Stimulated activated naive CD8-positive, alpha-beta T cell treated with anti-CD3 and anti-CD28 coated beads, Interleukin-15, Interleukin-2, amounts not matched to agents 100 ng/mL and 50 ng/mL, for 24 hours (primary cell): ENCODE measurements around the gene LYRM9.
"Not testable (repeated sequence)": the region's sequence is repeated elsewhere in the genome, so short reads cannot be mapped to it uniquely, and the experiment has no call there.

ENCODE experiments used
- H3K27ac Mint-ChIP-seq: one replicate; pipeline ENCODE4 v1.8.0; 2021; ENCODE audit warnings: mild to moderate bottlenecking, mixed read lengths
- H3K27me3 Mint-ChIP-seq: one replicate; pipeline ENCODE4 v1.8.0; 2021; ENCODE audit warnings: mixed read lengths
- H3K36me3 Mint-ChIP-seq: one replicate; pipeline ENCODE4 v1.8.0; 2021; ENCODE audit warnings: low read depth, mixed read lengths
- H3K4me1 Mint-ChIP-seq: one replicate; pipeline ENCODE4 v1.8.0; 2021; ENCODE audit warnings: low read depth, mixed read lengths
- H3K4me3 Mint-ChIP-seq: one replicate; pipeline ENCODE4 v1.8.0; 2021; ENCODE audit warnings: mild to moderate bottlenecking, mixed read lengths
- H3K9me3 Mint-ChIP-seq: one replicate; pipeline ENCODE4 v1.8.0; 2021; ENCODE audit warnings: mixed read lengths

LYRM9 gene

DNA sequence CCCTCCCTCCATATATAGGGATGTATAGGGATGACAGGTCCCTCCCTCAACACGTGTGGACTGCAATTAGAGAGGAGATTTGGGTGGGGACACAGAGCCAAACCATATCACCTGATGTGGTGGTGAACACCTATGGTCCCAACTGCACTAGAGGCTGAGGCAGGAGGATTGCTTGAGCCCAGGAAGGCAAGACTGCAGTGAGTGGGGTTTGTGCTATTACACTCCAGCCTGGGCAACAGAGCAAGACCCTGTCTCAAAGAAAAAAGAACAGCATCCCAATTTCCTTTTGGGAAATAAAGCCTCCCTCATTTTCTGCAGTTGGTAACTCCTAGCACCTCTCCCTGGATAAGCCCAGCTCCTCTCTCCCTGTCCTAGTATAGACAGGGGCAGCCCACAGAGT is 23.8 kb upstream of the LYRM9 start:
- Mint-ChIP-seq H3K9me3 (no peaks in the 10 kb centered on the region), H3K4me1 (no peaks in the 10 kb centered on the region), H3K27me3 (no peaks in the 10 kb centered on the region), H3K36me3 (no peaks in the 10 kb centered on the region), H3K27ac (no peak overlapping the region), H3K4me3 (no peak overlapping the region)

DNA sequence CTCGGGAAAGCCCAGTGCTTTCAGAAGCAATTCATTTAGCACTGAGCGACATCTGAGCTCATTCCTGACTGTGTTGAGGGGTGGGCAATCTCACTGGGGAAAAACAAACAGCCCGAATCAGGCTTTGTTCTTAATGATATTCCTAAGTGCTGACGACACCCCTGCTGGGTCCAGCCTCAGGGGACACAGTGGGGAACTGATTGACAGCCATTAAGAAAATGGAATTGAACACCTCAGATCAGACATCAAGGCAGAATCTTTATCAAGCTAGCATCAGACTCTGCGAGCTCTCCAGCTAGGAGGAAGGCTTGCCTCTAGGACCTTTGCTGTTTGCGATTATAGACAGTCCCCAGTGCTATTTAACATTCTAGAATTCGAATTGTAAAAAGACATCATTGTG is 22.5 kb upstream of the LYRM9 start:
- Mint-ChIP-seq H3K9me3 (no peaks in the 10 kb centered on the region), H3K27me3 (no peaks in the 10 kb centered on the region), H3K4me3 (no peak overlapping the region), H3K36me3 (no peaks in the 10 kb centered on the region), H3K27ac (no peak overlapping the region), H3K4me1 (no peaks in the 10 kb centered on the region)

DNA sequence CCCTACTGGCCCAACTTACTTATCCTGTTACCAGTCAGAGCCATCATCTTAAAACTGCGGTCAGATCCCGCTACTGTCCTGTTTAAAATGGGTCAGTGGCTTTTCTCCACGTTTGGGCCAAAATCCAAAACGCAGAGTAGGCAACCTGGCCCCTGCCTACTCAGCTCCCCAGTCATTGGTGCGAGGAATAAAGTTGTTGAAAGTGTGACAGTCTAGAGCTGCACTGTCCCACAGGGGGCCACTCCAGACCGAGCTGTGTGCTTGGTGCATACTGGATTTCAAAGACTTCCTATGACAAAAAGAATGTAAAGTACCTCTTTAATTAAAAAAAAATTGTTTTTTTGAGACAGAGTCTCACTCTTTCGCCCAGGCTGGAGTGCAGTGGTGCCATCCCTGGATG is 21.2 kb upstream of the LYRM9 start:
- H3K4me1 Mint-ChIP-seq: no peaks in the 10 kb centered on the region
- no peak overlapping the region for H3K27ac Mint-ChIP-seq
- H3K9me3 Mint-ChIP-seq: no peaks in the 10 kb centered on the region
- H3K27me3 Mint-ChIP-seq: no peaks in the 10 kb centered on the region
- no peaks in the 10 kb centered on the region for H3K36me3 Mint-ChIP-seq
- H3K4me3 Mint-ChIP-seq: no peak overlapping the region

DNA sequence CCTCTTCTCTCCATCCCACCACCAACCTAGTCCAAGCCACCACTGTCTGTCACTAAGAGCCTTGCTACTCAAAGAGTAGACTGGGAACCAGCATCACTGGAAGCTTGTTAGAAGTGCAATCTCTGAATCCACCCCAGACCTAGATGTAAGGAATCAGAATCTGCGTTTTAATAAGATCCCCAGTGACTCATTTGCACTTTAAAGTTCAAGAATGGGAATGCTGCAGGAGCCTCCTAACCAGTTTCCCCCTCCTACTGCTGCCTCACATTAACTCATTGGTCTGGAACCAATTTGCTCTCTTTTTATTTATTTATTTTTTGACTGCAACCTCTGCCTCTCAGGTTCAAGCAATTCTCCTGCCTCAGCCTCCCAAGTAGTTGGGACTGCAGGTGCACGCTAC is 19.8 kb upstream of the LYRM9 start:
- Mint-ChIP-seq H3K27me3 (no peaks in the 10 kb centered on the region), H3K9me3 (no peaks in the 10 kb centered on the region), H3K4me3 (no peak overlapping the region), H3K36me3 (no peaks in the 10 kb centered on the region), H3K4me1 (no peaks in the 10 kb centered on the region), H3K27ac (no peak overlapping the region)

DNA sequence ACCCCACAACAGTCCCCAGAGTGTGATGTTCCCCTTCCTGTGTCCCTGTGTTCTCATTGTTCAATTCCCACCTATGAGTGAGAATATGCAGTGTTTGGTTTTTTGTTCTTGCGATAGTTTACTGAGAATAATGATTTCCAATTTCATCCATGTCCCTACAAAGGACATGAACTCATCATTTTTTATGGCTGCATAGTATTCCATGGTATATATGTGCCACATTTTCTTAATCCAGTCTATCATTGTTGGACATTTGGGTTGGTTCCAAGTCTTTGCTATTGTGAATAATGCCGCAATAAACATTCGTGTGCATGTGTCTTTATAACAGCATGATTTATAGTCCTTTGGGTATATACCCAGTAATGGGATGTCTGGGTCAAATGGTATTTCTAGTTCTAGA is 19.1 kb upstream of the LYRM9 start:
- H3K4me3 Mint-ChIP-seq, H3K4me1 Mint-ChIP-seq, H3K36me3 Mint-ChIP-seq, H3K27me3 Mint-ChIP-seq, H3K9me3 Mint-ChIP-seq, H3K27ac Mint-ChIP-seq: not testable (repeated sequence)

DNA sequence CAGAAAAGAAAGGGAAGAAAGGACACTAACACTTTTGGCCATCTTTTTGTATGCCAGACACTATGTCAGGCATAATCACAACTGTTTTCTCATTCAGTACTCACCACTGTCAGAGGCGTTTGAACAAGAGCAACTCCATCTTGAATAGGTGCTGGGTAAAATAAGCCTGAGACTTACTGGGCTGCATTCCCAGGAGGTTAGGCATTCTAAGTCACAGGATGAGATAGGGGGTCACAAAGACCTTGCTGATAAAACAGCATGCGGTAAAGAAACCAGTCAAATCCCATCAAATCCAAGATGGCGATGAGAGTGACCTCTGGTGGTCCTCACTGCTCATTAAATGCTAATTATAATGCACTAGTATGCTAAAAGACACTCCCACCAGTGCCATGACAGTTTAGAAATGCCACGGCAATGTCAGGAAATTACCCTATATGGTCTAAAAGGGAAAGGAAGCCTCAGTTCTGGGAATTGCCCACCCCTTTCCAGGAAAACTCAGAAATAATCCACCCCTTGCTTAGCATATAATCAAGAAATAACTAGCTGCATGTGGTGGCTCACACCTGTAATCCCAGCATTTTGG is 14.9 kb upstream of the LYRM9 start:
- Mint-ChIP-seq H3K4me1 (no peaks in the 10 kb centered on the region), H3K9me3 (no peaks in the 10 kb centered on the region), H3K27me3 (peaks cover 10% of the 10 kb centered on the region), H3K36me3 (no peaks in the 10 kb centered on the region), H3K4me3 (no peak overlapping the region), H3K27ac (no peak overlapping the region)

DNA sequence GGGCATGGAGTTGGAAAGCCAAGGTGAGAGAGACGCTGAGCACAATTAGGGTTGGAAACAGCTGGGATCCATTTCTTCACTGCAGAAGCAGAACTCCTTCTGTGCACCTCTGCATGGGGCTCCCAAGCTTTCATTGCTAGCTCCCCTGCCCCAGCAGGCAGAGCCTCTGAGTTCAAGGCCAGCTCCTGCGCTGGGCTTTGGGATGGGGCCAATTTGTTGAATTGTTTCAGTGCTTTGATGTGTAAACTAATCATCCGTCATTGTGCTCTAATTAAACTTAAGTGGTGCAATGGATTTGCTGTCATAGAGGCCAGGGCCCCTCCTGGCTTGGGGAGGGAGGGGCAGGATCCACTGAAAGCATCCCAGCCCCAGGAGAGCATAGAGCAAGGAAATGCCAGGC is 13.5 kb upstream of the LYRM9 start:
- H3K4me3 Mint-ChIP-seq: no peak overlapping the region
- H3K27ac Mint-ChIP-seq: no peak overlapping the region
- H3K9me3 Mint-ChIP-seq: no peaks in the 10 kb centered on the region
- no peaks in the 10 kb centered on the region for H3K36me3 Mint-ChIP-seq
- no peaks in the 10 kb centered on the region for H3K4me1 Mint-ChIP-seq
- H3K27me3 Mint-ChIP-seq: peaks cover 14% of the 10 kb centered on the region

DNA sequence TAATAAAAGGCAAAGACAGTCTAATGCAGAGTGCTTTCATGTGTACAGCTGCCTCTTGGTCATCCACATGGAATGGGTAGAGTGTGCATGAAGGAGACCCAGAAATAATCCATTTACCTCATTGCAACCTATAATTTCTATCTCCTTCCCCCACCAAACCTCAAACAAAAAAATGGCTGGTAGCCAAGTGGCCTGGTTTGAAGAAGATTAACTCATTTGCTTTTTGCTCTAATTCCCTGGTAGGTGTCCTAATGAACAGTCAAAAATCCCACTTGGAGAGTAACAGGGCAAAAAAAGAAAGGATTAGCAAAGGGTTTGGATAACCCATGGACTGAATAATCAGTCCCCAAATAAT is 13.0 kb upstream of the LYRM9 start:
- Mint-ChIP-seq H3K27me3 (peaks cover 14% of the 10 kb centered on the region), H3K27ac (no peak overlapping the region), H3K36me3 (no peaks in the 10 kb centered on the region), H3K4me1 (no peaks in the 10 kb centered on the region), H3K9me3 (no peaks in the 10 kb centered on the region), H3K4me3 (no peak overlapping the region)

DNA sequence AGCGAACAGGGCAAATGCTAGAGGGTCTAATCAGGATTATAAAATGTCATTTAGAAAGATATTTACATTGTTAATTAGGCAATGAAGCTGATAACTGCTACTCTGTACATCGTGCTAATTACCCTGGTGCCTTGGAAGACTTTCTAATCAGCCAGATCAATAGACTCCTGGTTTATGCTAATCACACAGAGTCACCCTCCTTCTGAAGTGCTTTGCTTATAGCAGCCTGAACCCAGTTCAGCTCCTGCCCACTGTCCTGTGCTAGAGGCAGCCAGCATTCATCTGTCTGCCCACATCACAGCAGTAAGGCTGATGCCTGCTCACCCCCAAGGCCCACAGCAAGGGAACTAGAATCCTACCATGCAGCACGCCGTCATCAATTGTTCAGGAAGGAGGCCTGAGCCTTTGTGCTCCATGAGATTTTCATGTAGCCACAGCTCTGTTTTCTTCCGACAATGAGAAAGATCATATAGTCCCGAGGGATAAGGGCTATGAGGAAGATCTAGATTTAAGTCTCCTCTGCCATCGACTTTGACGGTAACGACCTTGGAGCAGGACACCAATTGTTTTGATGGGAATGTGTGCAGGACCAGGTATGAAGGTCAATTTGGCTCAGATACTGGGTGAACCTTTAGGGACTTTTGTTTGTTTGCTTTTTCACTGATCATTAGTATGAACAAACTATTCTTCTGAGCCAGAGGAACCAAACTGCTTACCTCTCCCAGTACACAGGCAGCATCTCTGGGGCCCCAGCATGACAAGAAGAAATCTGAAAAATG is 12.5 kb upstream of the LYRM9 start:
- Mint-ChIP-seq H3K27me3 (peaks cover 14% of the 10 kb centered on the region), H3K9me3 (no peaks in the 10 kb centered on the region), H3K4me1 (no peaks in the 10 kb centered on the region), H3K36me3 (no peaks in the 10 kb centered on the region), H3K4me3 (no peak overlapping the region), H3K27ac (no peak overlapping the region)

DNA sequence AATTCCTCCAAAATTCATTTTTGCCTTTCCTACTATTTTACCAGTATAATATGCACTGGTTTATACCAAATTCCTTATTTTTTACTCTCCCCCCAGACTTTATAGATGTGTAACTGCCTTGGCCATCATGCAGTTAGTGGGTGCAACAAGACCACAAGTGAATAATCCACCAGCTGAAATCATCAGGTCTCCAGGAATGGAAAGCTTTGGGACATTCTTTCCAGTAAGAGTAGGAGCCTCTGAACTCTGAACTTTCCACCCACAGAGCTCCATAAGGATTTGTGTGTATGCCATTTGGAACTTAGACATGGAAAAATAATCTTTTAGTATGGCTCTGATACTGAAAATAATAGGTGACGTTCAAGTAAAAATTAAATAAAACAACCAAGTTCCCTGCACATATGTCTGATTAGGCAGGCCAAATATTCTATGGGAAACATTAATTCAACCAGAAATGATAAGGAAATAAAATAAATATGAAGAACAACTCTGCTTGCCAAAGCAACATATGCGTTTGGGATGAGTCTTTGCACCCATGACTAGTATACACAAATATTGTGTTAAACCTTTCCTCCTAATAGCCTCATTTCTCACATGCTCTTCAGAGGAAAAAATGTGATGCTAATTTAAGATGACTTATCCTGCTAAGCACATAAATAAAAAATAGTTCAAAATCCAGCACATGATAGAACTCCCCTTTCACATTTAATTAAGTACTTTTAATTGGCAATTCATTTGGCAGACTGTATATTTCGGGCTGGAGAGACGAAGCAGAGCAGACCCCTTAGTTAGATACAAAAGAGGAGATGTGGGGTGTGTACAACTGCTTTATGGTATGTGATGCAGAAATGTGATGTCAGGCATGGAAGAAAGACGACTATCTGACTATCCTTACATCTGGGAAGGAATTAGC is 11.6 kb upstream of the LYRM9 start:
- no peak overlapping the region for H3K4me3 Mint-ChIP-seq
- peaks cover 14% of the 10 kb centered on the region for H3K27me3 Mint-ChIP-seq
- no peak overlapping the region for H3K27ac Mint-ChIP-seq
- no peaks in the 10 kb centered on the region for H3K36me3 Mint-ChIP-seq
- H3K4me1 Mint-ChIP-seq: no peaks in the 10 kb centered on the region
- no peaks in the 10 kb centered on the region for H3K9me3 Mint-ChIP-seq

DNA sequence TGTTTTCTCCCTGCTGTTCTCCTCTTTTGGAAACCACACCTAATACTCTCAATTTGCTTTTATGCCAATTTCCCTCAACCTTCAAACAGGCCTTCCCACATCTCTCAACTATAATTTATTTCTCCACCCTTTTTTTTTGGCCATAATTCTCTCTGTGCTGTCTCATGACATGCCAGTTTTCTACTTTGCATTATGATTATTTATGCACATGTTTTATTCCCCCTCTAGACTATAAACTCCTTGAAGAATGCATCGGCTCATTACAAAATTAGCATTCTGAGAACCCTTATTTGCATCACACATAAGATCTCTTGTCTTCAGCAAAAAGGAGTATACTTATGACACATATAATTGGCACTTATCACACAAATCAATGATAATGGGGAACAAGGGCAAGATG is 10.9 kb upstream of the LYRM9 start:
- peaks cover 14% of the 10 kb centered on the region for H3K27me3 Mint-ChIP-seq
- no peaks in the 10 kb centered on the region for H3K36me3 Mint-ChIP-seq
- no peak overlapping the region for H3K4me3 Mint-ChIP-seq
- H3K9me3 Mint-ChIP-seq: no peaks in the 10 kb centered on the region
- H3K4me1 Mint-ChIP-seq: no peaks in the 10 kb centered on the region
- no peak overlapping the region for H3K27ac Mint-ChIP-seq

DNA sequence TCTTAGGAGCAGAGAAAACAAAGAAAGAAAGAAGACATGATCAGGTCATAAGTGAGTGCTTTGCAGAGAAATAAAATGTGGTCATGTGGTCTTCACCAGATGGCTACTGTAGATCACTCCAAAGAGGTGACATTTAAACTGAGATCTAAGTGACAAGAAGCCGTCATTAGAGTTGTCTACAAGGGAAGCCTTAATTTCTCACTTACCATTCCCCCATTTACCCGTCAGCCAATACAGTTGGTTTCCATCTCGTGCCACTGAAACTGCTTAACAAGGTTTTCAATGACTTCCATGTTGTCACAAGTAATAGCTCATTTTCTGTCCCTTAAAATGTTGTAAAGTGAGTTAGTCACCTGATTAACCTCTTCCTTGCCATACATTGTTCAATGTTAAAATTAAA is 6.4 kb upstream of the LYRM9 start:
- Mint-ChIP-seq H3K9me3 (no peaks in the 10 kb centered on the region), H3K27ac (no peak overlapping the region), H3K27me3 (peaks cover 34% of the 10 kb centered on the region), H3K4me1 (peaks cover 2% of the 10 kb centered on the region), H3K4me3 (no peak overlapping the region), H3K36me3 (no peaks in the 10 kb centered on the region)

DNA sequence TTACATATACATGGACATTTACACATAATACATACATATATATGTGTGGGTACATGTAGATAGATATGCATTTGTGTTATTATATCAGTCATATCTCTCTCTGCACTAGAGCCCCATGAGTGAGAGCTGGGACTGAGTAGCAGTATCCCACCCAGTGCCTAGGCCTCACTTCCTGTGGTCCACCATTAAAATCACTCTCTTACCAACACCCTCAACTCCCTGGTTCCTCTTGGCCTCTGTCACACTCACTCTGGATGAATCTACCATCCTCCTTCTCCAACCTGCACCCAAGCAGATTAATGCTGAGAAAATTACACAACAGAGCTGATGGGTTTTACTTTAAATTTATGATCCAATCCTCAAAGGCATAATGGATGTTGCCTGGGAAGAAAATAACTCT is 4.9 kb upstream of the LYRM9 start:
- H3K36me3 Mint-ChIP-seq: no peaks in the 10 kb centered on the region
- peaks cover 14% of the 10 kb centered on the region for H3K4me1 Mint-ChIP-seq
- no peaks in the 10 kb centered on the region for H3K9me3 Mint-ChIP-seq
- H3K27ac Mint-ChIP-seq: no peak overlapping the region
- H3K4me3 Mint-ChIP-seq: no peak overlapping the region
- peaks cover 27% of the 10 kb centered on the region for H3K27me3 Mint-ChIP-seq

DNA sequence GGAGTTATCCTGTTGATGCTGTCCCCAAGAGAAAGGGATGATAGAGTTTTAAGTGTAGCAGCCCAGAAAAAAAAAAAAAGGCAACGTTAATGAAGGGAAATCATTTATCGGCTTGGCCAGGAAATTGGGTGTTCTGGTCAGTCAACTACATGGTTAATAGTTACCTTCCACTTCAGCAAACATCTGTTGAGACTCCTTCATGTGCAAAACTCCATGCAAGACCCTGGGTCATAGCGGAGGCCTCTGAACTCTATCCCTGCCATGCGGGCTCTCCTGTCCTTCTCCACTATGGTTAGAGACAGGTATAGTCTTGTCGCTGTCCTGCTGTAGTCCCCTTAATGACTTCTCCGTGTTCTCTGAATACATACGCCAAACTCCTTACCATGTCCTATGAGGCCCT is 3.5 kb upstream of the LYRM9 start:
- H3K27me3 Mint-ChIP-seq: peaks cover 23% of the 10 kb centered on the region
- peaks cover 21% of the 10 kb centered on the region for H3K4me1 Mint-ChIP-seq
- no peak overlapping the region for H3K4me3 Mint-ChIP-seq
- H3K9me3 Mint-ChIP-seq: no peaks in the 10 kb centered on the region
- no peak overlapping the region for H3K27ac Mint-ChIP-seq
- H3K36me3 Mint-ChIP-seq: no peaks in the 10 kb centered on the region

DNA sequence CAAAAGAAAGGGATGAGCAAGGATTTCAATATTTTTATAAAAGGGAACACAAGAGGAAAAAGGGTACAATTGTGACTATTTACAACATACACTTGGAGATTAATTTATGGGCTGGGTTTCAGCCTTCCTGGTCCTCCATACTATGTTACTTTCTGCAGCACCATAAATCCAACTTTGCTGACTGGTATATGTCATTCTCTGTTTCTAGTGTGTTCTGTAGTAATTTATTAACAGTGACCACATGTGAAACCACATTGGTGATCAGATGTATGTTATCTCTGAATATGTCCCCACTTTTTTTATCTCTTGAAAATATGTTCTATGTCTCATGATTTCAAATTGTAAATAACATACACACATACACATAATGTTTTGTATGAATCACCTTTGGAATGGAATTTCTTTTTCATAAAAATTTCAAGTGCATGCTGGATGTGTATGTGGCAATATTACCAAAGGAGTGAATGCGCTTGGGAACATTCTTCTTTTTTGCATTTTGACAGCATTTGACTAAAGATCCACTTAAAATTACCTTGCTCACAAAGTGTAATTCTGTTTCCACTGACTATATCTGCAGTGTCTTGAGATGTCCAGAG is 2.9 kb upstream of the LYRM9 start:
- H3K27ac Mint-ChIP-seq: no peak overlapping the region
- peaks cover 23% of the 10 kb centered on the region for H3K27me3 Mint-ChIP-seq
- no peaks in the 10 kb centered on the region for H3K36me3 Mint-ChIP-seq
- H3K4me1 Mint-ChIP-seq: peaks cover 21% of the 10 kb centered on the region
- H3K9me3 Mint-ChIP-seq: no peaks in the 10 kb centered on the region
- H3K4me3 Mint-ChIP-seq: no peak overlapping the region
